IPS-NIHi11 (cell line): ENCODE measurements around the gene KRTAP5-7.
"Not testable (repeated sequence)": the region's sequence is repeated elsewhere in the genome, so short reads cannot be mapped to it uniquely, and the experiment has no call there.

Experiments
- DNase-seq: peaks from one replicate; pipeline ENCODE4 v3.0.0; 2012; ENCODE audit warnings: mixed read lengths, low spot score

KRTAP5-7 gene, protein sequence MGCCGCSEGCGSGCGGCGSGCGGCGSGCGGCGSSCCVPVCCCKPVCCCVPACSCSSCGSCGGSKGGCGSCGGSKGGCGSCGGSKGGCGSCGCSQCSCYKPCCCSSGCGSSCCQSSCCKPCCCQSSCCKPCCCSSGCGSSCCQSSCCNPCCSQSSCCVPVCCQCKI

GRCh38 chr11:71526796-71527575, at the start of gene KRTAP5-7:
Gene KRTAP5-7 (plus strand): TSS chr11:71527267. CDS start chr11:71527301, 34 bp downstream.
- DNase-seq = not testable (repeated sequence)

- peak; percentile 93 for DNase-seq
Measured at GRCh38 chr11:71477641-71478527, 49.2 kb upstream of the KRTAP5-7 start.

DNA sequence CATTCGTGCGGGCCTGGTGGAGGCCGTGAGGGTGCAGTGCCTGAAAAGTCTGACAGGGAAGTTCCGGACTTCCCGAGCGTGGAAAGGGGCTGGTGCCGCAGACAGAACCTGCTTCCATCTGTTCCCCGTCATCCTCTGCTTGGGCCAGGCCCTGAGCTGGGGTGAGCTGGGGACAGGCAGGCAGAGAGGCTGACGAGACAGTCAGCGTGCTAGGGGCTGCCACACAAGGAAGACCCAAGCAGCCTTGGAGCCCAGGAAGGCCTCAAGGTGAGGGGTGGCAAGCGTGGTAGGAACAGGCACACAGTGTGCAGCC, 48.6 kb upstream of the KRTAP5-7 start:
- DNase-seq = no peak

GRCh38 chr11:71481101-71481960, 45.7 kb upstream of the KRTAP5-7 start:
- DNase-seq = no peak

DNA sequence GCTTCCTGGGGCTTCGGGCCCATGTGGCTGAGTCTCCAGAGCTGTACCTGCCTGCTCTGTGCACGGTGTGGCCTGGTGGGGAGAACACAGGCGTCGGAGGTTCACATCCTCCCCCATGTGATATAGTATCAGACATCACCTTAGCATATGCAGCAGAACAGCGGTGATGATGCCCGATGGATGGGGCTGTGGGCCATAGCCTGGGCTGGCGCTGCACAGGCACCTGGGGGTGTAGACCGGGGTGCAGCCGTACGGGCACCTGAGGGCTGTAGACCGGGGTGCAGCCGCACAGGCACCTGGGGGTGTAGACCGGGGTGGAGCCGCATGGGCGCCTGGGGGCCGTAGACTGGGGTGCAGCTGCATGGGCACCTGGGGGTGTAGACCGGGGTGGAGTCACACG, 44.9 kb upstream of the KRTAP5-7 start:
- DNase-seq = no peak

DNA sequence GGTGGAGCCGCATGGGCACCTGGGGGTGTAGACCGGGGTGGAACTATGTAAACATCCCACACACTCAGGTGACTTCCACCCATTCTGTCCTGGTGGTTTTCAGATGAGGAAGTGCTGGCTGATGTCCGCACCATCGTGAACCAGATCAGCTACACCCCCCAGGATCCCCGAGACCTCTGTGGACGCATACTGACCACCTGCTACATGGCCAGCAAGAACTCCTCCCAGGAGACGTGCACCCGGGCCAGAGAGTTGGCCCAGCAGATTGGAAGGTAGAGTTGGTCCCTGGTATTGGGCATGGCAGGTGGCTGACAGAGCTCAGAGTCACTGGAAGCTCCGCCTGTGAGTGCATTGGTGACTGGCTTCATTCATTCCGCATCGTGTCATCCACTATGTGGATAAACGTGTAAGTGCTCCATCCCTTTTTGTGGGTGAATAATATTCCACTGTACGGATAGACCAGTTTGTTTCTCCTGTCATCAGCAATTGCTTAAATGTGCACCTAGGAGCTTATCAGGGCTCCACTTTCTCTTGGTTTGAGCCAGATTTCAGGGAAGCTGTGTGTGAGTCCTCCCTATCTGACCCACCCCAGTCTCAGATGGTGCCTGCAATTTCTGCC, 44.2 kb upstream of the KRTAP5-7 start:
- no peak for DNase-seq

DNA sequence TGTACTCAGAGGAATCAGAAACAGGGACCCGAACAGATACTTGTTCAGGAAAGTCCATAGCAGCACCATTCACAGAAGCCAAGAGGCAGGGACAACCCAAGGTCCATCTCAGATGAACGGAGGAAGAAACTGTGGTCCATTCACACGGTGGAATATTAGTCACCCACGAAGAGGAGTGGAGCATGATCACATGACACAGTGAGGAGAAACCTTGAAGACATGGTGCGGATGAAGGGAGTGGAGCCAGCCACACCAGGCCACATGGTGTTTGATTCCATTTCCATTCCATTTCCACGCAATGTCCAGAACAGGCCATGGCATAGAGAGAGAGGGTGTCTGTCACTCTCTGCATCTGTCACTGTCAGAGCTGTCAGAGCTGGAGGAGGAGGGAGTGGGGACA, 43.4 kb upstream of the KRTAP5-7 start:
- DNase-seq = no peak

- DNase-seq = no peak
Measured at GRCh38 chr11:71484248-71485062, 42.6 kb upstream of the KRTAP5-7 start.

DNA sequence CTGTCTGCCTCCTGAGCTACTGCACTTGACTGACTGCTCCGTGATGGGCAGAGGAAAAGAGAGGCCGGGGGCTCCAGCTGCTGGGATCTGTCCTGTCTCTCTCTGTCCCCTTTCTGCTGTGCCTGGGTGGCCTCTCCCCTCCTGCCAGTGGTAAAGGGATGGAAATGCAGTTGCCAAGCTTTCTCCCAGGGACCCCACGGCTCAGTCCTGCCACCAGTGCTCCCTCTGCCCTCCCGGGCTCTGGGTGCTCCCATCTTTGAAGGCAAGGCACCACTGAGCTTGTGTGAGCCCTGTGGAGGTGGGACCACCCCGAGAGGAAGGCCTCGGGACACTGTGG, 42.0 kb upstream of the KRTAP5-7 start:
- no peak for DNase-seq

- no peak for DNase-seq
Measured at GRCh38 chr11:71485466-71485865, 41.6 kb upstream of the KRTAP5-7 start.

DNA sequence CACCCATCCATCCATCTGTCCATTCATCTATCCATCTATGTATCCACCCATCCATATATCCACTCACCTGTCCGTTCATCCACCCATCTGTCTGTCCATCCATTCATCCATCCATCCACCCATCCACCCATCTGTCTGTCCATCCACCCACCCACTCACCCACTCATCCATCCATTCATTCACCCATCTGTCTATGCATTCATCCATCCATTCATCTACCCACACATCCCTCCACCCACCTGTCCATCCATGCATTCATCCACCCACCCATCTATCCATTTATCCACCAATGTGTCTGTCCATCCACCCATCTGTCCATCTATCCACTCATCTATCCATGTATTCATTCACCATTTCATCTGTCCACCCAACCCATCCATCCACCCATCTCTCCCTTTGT, 40.7 kb upstream of the KRTAP5-7 start:
- DNase-seq = no peak

GRCh38 chr11:71488681-71489270, 38.3 kb upstream of the KRTAP5-7 start:
- DNase-seq = no peak

DNA sequence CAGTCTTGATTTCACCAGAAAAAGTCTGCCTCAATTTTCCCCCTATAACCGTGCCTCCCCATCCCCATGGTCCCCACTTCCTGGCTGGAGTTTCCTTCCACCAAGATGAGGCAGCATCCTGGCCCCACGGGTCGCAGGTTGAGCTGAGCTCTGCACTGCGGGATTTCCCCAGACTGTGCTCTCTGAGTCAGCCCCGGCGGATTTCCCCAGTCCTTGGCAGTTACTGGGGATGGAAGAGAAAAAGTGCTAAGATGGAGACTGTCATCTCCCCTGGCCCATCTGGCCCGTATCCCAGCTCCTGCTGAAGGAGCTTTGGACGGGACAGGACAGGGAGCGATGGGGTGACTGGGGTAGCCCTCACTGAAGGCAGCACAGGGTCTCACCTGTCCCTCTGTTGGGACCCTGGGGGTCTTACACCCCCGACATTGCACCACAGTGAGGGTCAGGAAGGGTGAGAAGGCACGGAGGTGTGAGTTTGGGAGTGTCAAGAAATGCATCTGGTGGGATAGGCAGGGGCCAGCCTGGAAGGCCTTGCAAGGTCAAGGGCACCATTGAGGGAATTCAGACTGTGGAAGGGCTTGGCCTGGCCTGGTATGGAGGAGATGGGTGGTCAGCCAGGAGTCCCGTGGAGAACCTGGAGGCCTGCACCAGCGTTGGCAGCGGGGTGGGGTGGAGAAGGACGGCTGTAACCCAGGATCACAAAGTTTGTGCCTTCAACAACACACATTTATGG, 37.6 kb upstream of the KRTAP5-7 start:
- no peak for DNase-seq

DNA sequence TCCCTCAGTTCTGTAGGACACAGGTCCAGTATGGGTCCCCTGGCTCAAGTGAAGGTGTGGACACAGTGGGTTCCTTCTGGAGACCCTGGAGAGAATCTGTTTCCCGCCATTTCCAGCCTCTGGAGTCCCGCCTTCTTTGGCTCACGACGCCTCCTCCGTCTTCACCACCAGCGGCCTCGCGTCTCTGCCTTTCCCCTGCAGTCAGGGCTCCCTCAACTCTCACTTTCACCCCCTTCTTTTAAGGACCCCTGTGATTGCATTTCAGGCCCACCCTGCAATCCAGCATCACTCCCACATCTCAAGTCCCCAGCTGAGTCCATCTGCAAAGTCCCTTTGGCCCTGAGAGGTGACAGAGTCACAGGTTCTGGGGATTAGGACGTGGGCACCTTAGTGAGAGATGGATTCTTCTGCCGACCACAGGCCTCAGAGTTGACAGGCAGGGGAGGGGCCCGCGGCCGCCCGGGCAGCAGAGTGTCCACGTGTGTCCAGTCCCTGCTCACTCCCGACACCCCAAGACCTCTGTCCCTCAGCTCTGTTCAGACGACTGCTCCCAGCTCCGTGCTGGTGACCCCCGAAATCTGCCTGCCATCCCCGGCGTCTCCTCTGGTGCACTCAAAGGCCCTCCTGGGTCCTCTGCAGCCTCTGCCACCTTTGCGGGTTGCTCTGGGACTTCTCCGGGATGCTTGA, 36.9 kb upstream of the KRTAP5-7 start:
- no peak for DNase-seq

DNA sequence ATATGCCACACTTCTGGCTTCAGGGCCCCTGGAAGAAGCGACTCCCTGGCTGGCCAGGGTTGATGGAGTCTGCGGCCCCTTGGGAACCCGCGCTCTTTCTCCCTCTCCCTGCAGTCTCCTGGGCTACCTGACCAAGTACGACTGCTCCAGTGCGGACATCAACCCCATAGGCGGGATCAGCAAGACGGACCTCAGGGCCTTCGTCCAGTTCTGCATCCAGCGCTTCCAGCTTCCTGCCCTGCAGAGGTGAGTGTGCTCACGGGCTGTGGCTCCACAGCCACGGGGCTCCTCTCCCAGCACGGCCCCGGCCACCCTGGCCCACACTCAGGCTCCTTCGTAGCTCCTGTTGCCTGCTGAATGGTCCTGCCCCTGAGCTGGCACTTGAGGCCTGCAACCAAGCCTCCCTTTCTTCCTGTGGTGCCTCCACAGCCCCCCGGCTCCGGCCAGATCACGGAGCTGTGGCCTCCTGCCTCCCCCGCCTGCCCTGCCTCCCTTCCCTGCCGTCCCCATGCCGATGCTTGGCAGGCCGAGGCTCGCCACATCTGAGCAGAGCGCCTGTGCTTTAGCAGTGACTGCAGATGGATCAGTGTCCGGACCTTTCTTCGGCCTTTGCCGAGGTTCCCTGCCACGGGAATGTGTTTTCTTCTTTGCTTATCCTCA, 36.2 kb upstream of the KRTAP5-7 start:
- DNase-seq = no peak

DNA sequence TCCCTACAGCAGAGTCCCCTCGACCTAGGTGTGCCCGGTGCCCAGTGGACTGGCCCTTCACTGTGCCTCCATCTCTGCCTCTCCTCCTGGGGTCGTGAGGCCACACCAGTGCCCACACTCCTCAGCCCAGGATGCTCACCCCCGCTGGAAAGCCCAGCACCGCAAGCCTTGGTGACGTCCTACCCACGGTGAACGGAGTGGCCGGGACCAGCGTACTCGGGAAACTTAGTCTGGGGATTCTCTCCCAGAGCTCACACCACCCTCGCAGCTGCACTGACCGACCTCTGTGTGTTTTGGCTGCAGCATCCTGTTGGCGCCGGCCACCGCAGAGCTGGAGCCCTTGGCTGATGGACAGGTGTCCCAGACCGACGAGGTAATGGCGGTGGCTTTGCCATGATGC, 35.5 kb upstream of the KRTAP5-7 start:
- no peak for DNase-seq

- DNase-seq = no peak
Measured at GRCh38 chr11:71491940-71492339, 35.1 kb upstream of the KRTAP5-7 start.
